ENCODE measurements around the gene GATA6.
"Not testable (repeated sequence)": the region's sequence is repeated elsewhere in the genome, so short reads cannot be mapped to it uniquely, and the experiment has no call there.

GATA6 gene

DNA sequence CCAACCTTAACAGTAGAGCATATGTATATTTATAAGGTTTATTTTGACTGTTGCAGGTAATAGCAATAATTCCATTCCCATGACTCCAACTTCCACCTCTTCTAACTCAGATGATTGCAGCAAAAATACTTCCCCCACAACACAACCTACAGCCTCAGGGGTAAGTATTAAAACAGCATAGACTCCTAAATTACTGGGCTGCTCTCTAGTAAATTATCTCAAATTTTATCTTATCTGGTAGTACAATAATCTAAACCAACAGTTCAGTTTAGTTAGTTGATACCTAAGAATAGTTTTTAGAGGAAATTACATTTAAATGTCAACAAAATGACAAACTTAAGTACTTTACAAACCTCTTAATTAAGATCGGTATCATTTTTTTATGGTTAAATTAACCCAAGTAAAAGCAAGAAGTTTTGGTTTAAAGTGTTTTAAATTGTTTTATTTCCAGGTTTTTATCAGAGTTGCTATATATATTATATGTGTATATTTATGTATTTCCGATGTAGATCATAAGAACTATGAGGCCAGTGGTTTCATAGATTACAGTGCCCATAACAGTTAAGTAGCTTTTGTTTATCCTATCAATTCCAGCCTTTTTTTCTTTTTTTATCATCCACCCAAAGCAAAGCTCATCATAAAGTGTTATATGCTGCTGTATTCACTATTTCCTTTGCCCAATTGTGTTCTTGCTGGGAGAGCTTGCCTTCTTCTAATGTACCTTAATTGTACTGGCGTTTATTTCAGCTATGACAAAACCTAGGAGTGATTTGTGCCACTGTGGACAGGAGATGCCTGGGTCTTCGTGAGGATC is 13.7 kb downstream of the GATA6 start:
- no peak for DNase-seq (ENCODE audit: low spot score)

DNA sequence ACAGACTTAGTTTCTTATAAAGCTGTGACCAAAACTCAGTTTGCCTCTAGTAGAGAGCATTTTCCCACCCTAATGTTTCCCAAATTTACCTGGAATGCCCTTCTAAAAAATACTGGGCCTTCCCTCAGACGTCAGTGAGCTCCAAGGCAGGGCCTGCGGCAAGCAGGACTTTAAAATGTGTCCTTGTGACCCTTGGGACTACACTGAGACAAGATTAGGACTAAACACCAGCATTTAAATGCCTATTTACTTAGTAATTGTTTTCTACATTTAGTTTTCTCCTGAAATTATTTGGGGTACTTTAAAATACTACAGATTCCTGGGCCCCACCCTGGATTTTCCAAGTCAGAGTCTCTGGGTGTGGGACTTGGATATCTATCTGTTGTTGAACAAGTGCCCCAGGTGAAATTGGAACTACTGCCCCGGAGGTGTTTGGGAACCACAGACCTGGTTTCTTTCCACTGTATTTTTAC is 14.3 kb downstream of the GATA6 start:
- DNase-seq (ENCODE audit: low spot score) = no peak

DNA sequence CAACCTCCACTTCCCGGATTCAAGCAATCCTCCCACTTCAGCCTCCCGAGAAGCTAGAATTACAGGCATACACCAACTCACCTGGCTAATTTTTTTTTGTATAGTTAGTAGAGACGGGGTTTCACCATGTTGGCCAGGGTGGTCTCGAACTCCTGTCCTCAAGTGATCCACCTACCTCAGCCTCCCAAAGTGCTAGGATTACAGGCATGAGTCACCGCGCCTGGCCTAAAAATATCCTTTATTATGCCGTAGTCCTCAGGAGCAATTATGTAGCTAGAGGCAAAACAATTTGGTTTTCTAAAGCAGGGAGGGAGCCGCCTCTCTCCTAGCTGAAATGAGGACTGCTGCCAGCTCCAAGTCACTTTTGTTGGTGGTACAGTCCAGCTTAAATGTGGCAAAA is 15.2 kb downstream of the GATA6 start:
- not testable (repeated sequence) for DNase-seq (ENCODE audit: low spot score)

DNA sequence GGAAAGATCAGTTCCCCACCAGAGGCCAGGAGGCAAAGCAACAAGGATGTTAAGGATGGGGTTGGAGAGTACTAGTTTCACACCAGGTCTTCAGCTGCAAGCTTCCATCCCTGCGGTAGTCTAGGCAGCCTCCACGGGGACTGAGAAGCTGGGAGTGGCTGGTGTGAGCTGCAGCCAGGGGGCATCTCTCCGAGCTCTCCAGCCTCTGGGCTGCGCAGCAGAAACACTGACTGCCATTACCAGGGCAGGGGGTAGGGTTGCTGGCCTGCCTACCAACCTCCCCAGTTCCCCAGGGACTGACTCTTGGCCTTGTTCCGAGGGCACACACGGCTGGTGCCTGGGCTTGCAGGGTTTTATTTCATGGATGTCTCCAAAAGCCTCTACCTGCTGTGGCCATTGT is 15.9 kb downstream of the GATA6 start:
- DNase-seq (ENCODE audit: low spot score) = no peak

DNA sequence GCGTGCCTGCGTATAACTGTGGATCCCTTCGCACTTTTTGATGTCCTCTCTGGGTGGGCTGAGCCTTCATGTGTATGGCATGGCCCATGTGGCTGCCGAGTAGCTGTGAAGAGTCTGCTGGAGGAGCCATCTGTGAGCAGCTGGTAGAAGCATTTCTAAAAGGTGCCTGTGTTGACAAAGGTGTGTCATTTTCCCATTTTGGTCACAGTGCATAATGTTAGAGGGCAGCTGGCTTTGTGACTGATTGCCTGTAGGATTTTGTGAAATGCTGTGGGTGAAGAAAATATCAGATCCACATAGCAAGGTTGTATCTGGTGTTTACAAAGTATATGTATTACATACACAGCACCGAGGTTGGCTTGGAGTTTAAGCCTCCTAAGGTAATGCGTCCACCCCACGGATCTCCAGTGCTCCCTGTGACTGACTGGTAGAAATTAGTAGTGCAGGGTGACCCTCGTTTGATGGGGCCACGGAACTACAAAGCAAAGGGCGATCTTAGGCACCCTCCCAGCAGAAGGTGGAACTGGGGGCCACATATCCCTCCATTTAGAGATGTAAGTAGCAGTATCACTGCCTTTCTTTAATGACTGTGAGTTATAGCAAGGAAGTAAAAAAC is 16.5 kb downstream of the GATA6 start:
- DNase-seq (ENCODE audit: low spot score) = no peak

DNA sequence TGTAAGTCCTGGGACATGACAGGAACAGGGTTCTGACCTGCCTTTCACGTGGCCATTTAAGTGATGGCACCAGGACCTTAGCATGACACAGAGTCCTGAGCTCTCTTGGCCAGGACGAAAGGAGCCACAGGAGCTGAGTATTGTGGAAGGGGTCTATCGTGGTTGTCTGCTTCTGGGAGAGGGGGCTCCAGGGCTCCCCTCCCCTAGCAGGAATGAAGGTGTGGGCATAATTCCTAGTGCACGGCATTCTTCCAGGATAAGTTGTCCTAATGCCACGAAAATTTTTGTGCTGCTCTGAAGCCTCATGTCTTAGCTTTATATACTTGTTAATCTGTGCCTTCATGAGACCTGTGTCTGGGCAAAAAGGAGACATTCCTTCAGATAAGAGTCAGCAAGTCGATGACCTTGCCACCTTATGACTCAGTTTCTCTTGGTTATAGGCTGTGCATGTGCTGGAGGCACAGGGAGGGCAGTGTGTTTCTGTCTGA is 17.1 kb downstream of the GATA6 start:
- no peak for DNase-seq (ENCODE audit: low spot score)

DNA sequence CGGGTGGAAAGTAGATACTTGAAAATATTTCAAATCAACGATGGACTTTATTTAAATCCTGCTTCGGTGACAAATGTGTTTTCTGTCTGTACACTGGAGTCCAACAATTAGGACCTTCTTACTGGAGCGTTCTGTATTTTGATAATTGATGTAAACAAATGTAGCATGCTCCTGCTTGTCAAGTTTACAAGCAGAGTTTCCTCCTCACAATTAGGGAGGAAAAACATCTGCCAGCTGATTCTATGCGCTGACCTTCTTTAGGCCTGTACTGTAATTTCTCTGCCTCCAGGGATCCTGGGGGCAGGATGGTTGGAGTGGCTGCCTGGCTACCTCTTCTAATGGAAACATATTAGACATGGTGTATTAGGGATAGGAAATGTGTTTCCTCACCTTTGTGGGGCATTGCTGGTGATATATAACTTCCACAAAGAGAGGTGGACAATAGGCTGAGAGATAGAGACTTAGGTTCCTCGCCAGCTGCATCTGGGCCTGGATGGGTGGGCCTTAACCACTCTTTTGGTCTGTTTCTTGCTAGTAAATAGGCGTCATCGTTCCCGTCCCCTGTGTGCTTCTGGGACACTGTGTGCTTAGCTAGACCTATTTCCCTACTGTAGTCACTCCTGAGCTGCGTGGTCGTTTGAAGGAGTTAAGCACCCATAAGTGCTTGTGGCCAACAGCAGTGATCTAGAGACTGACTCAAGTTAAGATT is 19.3 kb downstream of the GATA6 start:
- DNase-seq (ENCODE audit: low spot score) = no peak

DNA sequence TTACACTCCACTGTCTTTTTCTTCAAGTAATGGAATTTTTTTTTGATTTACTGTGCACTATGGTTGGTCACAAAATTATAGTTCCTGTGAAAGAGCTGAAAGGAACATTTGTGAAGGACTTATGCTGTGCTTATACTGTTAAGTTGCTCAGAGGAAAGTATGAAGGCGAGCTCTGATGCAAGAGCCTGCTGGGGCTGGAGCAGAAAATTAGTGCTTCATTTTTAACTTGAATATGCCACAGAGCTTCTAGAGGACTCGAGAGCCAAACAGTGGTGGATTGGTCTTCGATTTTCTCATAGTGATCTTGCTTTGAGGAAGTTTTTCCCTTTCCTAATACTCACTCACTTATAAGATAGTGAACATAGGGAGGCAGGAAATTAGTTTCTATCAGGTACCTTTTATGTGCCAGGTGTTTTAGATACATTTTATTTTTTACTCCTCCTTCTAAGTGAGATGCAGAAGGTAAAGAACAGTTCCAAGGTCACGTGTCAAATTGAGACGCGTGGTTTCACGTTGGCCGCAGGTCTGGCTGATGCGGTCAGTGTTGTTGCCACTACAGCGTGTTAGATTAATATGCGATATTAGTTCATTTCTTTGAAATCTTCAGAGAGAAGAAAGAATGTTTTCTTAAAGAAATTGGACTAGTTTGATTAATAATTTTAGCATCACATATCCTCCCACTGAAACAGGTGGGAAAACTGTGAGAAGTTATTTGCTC is 20.2 kb downstream of the GATA6 start:
- no peak for DNase-seq (ENCODE audit: low spot score)

DNA sequence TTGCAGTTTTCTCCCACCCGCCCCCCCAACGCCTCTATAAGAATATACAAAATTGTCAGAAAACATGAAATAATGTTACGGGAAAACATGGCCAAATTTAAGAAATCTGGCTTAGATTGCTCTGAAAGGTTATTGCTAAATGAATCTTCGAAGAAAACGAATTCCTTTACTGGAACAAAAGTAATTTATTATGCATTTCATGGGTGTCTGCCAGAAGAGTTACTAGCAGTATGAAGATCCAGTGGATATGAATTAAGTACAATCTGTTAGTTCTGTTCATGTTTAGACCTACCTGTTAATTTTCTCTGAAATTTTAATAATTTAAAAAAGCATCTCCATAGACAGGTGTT is 21.9 kb downstream of the GATA6 start:
- no peak for DNase-seq (ENCODE audit: low spot score)

DNA sequence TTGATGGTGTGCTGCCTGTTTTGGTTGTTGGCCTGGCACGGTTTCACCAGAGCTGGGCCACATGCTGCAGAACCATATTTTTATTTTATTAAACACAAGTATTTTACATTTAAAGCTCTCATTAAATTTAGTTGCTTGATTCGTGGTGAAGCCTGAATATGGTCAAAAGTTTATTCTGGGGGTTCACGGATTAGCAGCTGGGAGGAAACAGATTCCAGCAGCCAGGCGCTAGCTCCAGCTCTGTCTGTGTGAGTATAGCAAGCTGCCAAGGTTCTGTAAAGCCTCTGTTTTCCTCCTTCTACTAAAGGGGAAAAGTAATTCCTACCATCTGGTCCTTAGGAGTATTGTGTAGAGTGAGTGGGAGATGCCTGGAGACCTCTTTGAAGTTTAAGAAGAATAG is 22.5 kb downstream of the GATA6 start:
- no peak for DNase-seq (ENCODE audit: low spot score)

DNA sequence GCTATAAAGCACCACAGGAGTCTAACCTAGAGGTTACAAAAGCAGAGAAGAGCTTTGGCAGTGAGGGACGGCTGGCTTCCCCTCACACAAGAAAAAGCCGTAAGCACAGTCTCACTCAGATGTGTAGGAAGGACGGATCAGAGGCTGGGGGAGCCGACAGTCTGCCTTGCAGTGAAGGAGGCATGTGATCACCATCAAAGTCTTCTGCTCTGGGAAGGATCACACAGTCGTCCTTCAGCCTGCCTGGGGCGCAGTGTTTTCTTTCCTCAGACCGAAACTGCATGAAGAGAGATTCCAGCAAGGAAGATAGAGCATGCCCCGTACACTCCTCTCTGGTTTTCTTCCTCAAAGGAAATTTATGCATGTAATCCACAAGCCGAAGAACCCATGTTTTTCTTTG is 24.1 kb downstream of the GATA6 start:
- no peak for DNase-seq (ENCODE audit: low spot score)

DNA sequence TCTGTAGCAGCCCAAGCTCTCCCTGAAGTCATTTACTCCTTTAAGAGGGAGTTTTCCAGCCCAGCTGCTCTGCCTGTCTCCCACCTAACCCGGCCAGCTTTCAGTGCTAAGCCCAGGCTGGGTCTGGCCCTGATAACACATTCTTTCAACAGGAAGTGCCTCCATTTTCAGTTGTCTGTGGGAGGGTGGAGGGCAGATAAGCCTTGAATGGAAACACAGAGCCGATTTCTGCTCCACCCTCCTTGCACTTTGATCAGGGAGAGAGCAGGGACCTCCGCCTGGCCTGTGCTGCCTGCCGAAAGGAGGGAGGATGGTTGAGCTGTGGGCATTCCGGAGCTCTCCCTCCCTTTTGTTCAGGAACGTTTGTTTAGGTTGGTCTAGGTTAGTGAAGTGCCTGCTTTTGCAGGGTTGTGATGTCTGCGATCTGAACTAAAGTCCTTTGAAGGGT is 24.8 kb downstream of the GATA6 start:
- no peak for DNase-seq (ENCODE audit: low spot score)

DNA sequence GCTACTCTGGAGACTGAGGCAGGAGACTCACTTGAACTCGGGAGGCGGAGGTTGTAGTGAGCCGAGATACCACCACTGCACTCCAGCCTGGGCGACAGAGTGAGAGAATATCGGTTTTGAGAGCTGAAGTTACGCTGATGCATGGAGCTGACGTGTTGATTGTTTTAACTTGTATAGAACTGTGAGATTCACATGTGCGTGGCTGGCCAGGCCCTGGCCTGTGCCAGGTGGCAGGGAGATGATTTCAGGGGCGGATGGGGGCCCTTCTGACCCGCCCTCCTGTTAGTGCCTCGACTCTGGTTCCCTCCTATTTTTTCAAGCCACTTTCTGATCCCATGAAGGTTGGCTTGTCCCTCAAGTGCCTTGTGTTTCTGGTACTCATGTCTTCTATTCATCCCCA is 25.7 kb downstream of the GATA6 start:
- DNase-seq (ENCODE audit: low spot score) = no peak

DNA sequence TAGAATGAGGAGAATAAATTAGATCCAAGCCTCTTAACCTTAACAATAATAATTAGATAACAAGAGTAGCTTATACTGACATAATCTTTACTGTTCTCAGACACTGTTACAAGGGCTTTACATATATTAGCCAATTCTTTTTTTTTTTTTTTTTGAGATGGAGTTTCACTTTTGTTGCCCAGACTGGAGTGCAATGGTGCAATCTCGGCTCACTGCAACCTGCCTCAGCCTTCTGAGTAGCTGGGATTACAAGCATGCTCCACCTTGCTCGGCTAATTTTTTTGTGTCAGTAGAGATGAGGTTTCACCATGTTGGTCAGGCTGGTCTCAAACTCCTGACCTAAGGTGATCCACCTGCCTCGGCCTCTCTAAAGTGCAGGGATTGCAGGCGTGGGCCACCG is 27.6 kb downstream of the GATA6 start:
- not testable (repeated sequence) for DNase-seq (ENCODE audit: low spot score)

DNA sequence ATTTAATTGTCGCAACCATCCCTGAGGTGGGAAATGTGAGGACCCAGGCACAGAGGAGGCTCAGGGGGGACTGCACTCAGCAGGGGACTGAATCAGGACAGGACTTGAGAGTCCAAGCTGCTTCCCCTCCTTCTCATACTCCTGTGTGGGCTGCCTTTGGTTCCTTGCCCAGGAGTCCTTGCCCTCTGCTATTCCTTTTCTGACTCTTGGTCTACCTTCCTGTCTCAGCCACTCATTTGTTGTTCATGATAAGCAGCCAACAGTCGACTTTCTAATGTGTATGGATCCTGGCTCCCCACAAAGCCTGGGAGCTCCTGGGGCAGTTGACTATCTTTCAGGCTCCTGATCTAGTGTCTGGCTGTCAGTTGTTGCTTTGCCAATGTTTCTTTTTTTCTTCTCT is 28.3 kb downstream of the GATA6 start:
- DNase-seq (ENCODE audit: low spot score) = no peak

DNA sequence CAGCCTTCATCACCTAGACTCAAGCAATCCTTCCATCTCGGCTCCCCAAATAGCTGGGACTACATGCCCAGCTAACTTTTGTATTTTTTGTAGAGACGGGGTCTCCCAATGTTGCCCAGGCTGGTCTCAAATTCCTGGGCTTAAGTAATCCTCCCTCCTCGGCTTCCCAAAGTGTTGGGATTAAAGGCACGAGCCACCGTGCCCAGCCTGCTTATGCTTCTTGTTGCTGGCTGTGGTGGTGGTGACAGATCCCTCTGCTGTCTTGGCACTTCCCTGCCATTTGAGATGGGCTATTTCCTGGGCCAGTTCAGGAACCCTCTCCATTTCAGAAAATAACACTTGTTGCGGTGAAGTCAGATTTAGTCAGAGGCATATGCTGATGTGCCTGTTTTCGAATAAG is 28.8 kb downstream of the GATA6 start:
- no peak for DNase-seq (ENCODE audit: low spot score)

DNA sequence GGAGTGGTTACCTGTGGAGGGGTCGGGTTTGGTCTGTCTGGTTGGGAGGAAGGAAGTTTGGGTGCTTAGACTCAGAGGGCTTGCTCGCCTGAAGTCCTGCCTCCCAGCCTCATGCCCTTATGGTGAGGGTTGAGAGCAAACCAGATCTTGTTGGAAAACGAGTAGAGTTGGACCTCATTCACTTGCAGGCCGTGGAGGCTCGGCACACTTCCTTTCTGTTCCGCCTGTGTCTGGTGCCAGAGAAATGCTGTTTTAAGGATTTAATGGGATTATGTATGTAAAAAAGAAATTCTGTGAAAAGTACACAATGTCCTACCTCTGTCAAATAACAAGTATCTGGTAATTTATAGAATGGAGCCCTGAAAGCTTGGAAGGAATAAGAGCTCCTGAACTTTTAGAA is 29.6 kb downstream of the GATA6 start:
- DNase-seq (ENCODE audit: low spot score) = no peak

DNA sequence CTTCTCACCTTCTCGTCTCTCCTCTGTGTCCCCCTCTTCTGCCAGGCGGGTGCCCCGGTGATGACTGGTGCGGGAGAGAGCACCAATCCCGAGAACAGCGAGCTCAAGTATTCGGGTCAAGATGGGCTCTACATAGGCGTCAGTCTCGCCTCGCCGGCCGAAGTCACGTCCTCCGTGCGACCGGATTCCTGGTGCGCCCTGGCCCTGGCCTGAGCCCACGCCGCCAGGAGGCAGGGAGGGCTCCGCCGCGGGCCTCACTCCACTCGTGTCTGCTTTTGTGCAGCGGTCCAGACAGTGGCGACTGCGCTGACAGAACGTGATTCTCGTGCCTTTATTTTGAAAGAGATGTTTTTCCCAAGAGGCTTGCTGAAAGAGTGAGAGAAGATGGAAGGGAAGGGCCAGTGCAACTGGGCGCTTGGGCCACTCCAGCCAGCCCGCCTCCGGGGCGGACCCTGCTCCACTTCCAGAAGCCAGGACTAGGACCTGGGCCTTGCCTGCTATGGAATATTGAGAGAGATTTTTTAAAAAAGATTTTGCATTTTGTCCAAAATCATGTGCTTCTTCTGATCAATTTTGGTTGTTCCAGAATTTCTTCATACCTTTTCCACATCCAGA is 31.3 kb downstream of the GATA6 start:
- no peak for DNase-seq (ENCODE audit: low spot score)

DNA sequence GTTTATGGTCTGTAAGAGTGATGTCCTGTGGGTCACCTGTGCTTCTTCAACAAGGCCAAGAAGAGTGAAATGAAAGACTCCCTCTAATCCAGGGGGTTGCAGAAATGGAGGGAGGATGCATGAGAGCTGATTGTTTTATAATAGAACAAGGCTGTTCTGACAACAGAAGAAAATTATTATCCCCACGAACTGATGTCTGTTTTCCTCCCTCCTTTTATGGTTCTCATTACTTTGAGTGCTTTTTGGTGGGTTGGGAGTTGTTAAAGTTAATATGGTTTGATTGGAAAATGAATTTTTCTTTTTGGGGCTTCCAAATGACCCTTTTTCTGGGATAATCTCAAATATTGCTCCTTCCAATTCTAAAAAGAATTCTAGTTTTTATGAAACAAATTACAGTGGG is 33.6 kb downstream of the GATA6 start:
- DNase-seq (ENCODE audit: low spot score) = no peak

DNA sequence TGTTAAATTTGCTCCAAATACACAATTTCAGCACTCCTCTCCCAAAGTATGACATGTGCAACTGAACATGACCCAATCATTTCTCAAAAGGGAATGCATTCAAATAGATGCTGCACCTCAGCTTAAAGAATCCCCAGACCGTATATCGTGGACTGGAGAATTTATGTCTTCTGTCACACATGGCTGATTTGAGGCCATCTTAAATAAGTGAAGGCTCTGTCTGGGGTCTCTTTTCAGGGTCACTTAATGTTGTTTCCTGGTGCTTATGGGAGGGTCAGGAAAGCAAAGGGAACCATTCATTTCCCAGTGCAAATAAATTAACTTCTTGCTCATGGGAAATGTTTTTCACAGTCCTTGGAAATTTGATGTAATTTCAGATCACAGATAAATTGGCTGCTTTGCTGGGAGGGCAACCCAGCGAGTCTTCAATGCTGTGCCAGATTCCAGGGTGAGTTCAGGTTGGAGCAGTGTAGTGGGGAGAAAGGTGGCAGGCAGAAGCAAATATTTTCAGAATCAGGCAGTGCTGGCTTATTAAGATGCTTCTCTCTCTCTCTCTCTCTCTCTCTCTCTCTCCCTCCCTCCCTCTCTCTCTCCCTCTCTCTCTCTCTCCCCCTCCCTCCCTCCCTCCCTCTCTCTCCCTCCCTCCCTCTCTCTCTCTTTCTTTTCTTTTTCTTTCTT is 34.3 kb downstream of the GATA6 start:
- DNase-seq (ENCODE audit: low spot score) = no peak

DNA sequence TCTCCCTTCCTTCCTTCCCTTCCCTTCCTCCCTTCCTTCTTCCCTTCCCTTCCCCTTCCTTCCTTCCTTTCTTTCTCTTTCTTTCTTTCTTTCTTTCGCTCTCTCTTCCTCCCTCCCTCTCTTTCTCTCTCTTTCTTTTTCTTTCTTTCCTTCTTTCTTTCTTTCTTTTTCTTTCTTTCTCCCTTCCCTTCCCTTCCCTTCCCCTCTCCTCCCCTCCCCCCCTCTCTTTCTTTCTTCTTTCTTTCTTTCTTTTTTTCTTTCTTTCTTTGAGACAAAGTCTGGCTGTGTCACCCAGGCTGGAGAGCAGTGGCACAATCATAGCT is 34.8 kb downstream of the GATA6 start:
- DNase-seq (ENCODE audit: low spot score) = no peak

DNA sequence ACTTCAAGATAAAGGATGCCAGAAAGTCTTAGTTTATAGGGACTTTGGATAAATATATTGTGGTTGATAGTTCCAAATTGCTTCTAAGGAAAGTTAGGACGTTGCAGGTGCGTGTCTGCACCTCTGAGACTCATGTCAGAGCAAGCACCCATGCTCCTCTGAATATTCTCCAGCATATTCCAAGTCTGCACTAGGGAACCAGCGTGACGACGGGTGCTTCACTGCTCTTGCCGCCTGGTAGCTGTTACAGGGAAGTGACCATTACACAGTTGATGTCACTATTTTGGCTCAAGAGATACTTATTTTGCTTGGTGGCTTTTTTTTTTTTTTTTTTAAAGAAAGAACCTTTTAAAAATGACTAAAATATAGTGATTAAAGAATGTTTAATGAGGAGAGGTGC is 35.6 kb downstream of the GATA6 start:
- DNase-seq (ENCODE audit: low spot score) = no peak

All from putamen (tissue), 1 donor.